B cell (primary cell): ENCODE results near the gene MLLT3. TPM values are rescaled to one million over a fixed set of nuclear protein-coding genes. Genes with fewer than 3 reads are reported as not detected.

Source experiments
- ATAC-seq: fragments of 200-7000 bp; cut with Tn5 transposase; one replicate; pipeline ENCODE4 v1.10.0; 2021; ENCODE audit warnings: low read depth, mild to moderate bottlenecking, moderate number of reproducible peaks, moderate library complexity
- CTCF ChIA-PET: fragments of 350-600 bp; sonication (Branson Sonifier 250); formaldehyde crosslinking; loops from one replicate; lab custom pipeline; 2021; ENCODE audit warnings: antibody characterized with exemption, inconsistent platforms; lab: Charles Lee
- POLR2A ChIA-PET: fragments of 350-600 bp; sonication (Branson Sonifier 250); formaldehyde crosslinking; loops from one replicate; lab custom pipeline; 2021; ENCODE audit warnings: antibody characterized with exemption; lab: Charles Lee
- DNase-seq: peaks from one replicate; pipeline ENCODE4 v3.0.0; 2013
- H2AFZ ChIP-seq: 2 replicates; pipeline ENCODE4 v1.6.1; 2012; ENCODE audit warnings: mild to moderate bottlenecking, low read depth, low read length; ENCODE audit not compliant: insufficient read depth, poor library complexity, severe bottlenecking
- H3K27ac ChIP-seq, 2 donors: 1 replicate in 1 of 2; 2 replicates in 1 of 2; pipeline ENCODE4 v1.5.1; 2012 to 2013; ENCODE audit warnings: low read length in 2 of 2, mild to moderate bottlenecking in 2 of 2, moderate library complexity in 1 of 2
- H3K27me3 ChIP-seq, 4 experiments: fragments of 200-600 bp in 1 of 4; sonication (generic) in 1 of 4; replicated peaks in 1 of 4; 1 replicate in 2 of 4; 2 replicates in 2 of 4; pipeline versions ENCODE4 v1.6.1 to v1.7.0; 2013 to 2016; ENCODE audit warnings: low read length in 3 of 4, mild to moderate bottlenecking in 2 of 4, mixed read lengths in 1 of 4, moderate library complexity in 1 of 4; ENCODE audit not compliant: insufficient read depth in 4 of 4, control insufficient read depth in 3 of 4; ENCODE audit errors: control extremely low read depth in 1 of 4
- H3K36me3 ChIP-seq, 2 experiments: replicated peaks in 1 of 2; 1 replicate in 1 of 2; 2 replicates in 1 of 2; pipeline versions ENCODE4 v1.6.1 to v1.7.1; 2013; ENCODE audit warnings: low read length in 1 of 2; ENCODE audit not compliant: insufficient read depth in 2 of 2, control insufficient read depth in 1 of 2; ENCODE audit errors: control extremely low read depth in 1 of 2, extremely low read depth in 1 of 2
- H3K4me1 ChIP-seq, 2 donors: fragments of 200-600 bp in 1 of 2; sonication (generic) in 1 of 2; 1 replicate in 1 of 2; 2 replicates in 1 of 2; pipeline versions ENCODE4 v1.5.1 to v1.6.1; 2013 to 2017; ENCODE audit warnings: low read length in 2 of 2; ENCODE audit not compliant: control insufficient read depth in 2 of 2, insufficient read depth in 2 of 2
- H3K4me2 ChIP-seq: replicated peaks from 2 replicates; pipeline ENCODE3; 2012; ENCODE audit warnings: mild to moderate bottlenecking, low read depth, low read length; ENCODE audit not compliant: poor library complexity, severe bottlenecking
- H3K4me3 ChIP-seq, 5 experiments: fragments of 200-600 bp in 1 of 5; sonication (generic) in 1 of 5; 1 replicate in 3 of 5; 2 replicates in 2 of 5; pipeline versions ENCODE4 v1.5.1 to v1.7.0; 2011 to 2016; ENCODE audit warnings: low read length in 4 of 5, mild to moderate bottlenecking in 4 of 5, low read depth in 2 of 5, control low read depth in 1 of 5, moderate library complexity in 1 of 5; ENCODE audit not compliant: insufficient read depth in 1 of 5; ENCODE audit errors: control extremely low read depth in 1 of 5, extremely low read depth in 1 of 5
- H3K79me2 ChIP-seq: fragments of 200-600 bp; sonication (generic); one replicate; pipeline ENCODE4 v1.6.0; 2016; ENCODE audit warnings: low read length; ENCODE audit not compliant: control insufficient read depth, insufficient read depth
- H3K9ac ChIP-seq: fragments of 200-600 bp; sonication (generic); 2 replicates; pipeline ENCODE4 v1.6.1; 2017; ENCODE audit warnings: mild to moderate bottlenecking, low read length, moderate library complexity
- H3K9me3 ChIP-seq, 3 donors: one replicate each; pipeline versions ENCODE4 v1.6.1 to v1.7.1; 2013; ENCODE audit warnings: low read length in 2 of 3; ENCODE audit not compliant: control insufficient read depth in 2 of 3, insufficient read depth in 1 of 3; ENCODE audit errors: control extremely low read depth in 1 of 3
- H4K20me1 ChIP-seq: 2 replicates; pipeline ENCODE4 v1.6.0; 2012; ENCODE audit warnings: mild to moderate bottlenecking, low read length; ENCODE audit not compliant: insufficient read depth, control insufficient read depth, poor library complexity, severe bottlenecking
- H3K27ac Mint-ChIP-seq: one replicate; pipeline ENCODE4 v1.8.0; 2021; ENCODE audit warnings: mixed read lengths
- H3K27me3 Mint-ChIP-seq: one replicate; pipeline ENCODE4 v1.8.0; 2021; ENCODE audit warnings: mixed read lengths
- H3K4me1 Mint-ChIP-seq: one replicate; pipeline ENCODE4 v1.8.0; 2021; ENCODE audit warnings: mixed read lengths
- H3K4me3 Mint-ChIP-seq: one replicate; pipeline ENCODE4 v1.8.0; 2021; ENCODE audit warnings: mixed read lengths
- H3K9me3 Mint-ChIP-seq: one replicate; pipeline ENCODE4 v1.8.0; 2022; ENCODE audit warnings: mixed read lengths; ENCODE audit not compliant: insufficient read depth
- EZH2 ChIP-seq: IDR thresholded peaks from 2 replicates; pipeline ENCODE4 v1.6.1; 2012; ENCODE audit warnings: borderline replicate concordance, low read depth, mild to moderate bottlenecking, moderate library complexity, low read length; ENCODE audit not compliant: insufficient read depth, poor library complexity, severe bottlenecking
- WGBS: methylation state at CpG from one replicate; pipeline ENCODE4 v1.1.5; 2013; ENCODE audit warnings: missing lambda C conversion rate; ENCODE audit not compliant: insufficient coverage; 5-methylcytosine and 5-hydroxymethylcytosine counted together
- intact Hi-C: fragments of 100-400 bp; cut with micrococcal nuclease; formaldehyde crosslinking; loops from one replicate; pipeline ENCODE4 v1.10.0; 2022
- polyA plus RNA-seq: library from polyadenylated mRNA; depleted of rRNA; stranded (reverse); fragments of >200 nt; gene quantifications from 2 replicates; pipeline ENCODE4 v1.2.3, GENCODE V29; 2012
- total RNA-seq, 2 donors: library from RNA; stranded (reverse); fragments of 120-200 nt in 1 of 2; gene quantifications; 1 replicate in 1 of 2; 2 replicates in 1 of 2; pipeline versions ENCODE4 v1.2.3 to v1.2.4, GENCODE V29; 2013 to 2022
- TF ChIP-seq, protein P1 (sequence below): fragments of 200-600 bp; IDR thresholded peaks from one replicate; pipeline ENCODE4 v1.8.0; 2022; ENCODE audit warnings: antibody characterized with exemption, mild to moderate bottlenecking

The MLLT3 gene
- total and polyA plus RNA-seq, 2 donors (not counting 1 experiment from before 2014, with no cell fraction given), result 3.4 to 3.6 TPM

DNA sequence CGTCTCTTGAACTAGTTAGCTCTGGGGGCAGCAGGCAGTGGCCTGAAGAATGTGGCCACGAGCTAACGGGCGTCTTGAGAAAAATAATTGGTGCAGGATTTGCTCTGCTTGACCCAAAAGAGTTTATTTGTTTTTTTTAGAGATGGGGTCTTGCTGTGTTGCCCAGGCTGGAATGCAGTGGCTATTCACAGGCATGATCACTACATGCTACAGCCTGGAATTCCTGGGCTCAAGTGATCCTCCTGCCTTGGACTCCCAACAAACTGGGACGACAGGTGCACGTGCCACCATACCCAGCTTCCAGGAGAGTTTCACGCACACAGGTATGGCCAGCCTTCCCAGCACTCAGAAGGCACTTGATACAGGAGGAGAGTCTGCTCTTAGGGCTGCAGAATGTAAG, 203.8 kb downstream of the MLLT3 start:
- ATAC-seq (no peak), DNase-seq (no peak)
- Mint-ChIP-seq H3K27me3 (no peaks in the 10 kb centered on the region), H3K4me1 (no peaks in the 10 kb centered on the region), H3K9me3 (no peaks in the 10 kb centered on the region), H3K4me3 (no peak overlapping the region), H3K27ac (no peak overlapping the region)
- no peaks in the 10 kb centered on the region for H3K27me3 ChIP-seq
- H3K4me1 ChIP-seq, result no peaks in the 10 kb centered on the region
- no peak overlapping the region for H3K9ac ChIP-seq
- H3K4me3 ChIP-seq, result no peak overlapping the region
- ChIA-PET POLR2A (no interaction called here), CTCF (no interaction called here)
- H3K9me3 ChIP-seq, result no peaks in the 10 kb centered on the region
- no peak for TF ChIP-seq EZH2
- TF ChIP-seq, protein P1, sequence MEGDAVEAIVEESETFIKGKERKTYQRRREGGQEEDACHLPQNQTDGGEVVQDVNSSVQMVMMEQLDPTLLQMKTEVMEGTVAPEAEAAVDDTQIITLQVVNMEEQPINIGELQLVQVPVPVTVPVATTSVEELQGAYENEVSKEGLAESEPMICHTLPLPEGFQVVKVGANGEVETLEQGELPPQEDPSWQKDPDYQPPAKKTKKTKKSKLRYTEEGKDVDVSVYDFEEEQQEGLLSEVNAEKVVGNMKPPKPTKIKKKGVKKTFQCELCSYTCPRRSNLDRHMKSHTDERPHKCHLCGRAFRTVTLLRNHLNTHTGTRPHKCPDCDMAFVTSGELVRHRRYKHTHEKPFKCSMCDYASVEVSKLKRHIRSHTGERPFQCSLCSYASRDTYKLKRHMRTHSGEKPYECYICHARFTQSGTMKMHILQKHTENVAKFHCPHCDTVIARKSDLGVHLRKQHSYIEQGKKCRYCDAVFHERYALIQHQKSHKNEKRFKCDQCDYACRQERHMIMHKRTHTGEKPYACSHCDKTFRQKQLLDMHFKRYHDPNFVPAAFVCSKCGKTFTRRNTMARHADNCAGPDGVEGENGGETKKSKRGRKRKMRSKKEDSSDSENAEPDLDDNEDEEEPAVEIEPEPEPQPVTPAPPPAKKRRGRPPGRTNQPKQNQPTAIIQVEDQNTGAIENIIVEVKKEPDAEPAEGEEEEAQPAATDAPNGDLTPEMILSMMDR, result no peak
- 96% methylated on average over 5 of the region's 7 CpGs for WGBS
- H3K36me3 ChIP-seq, result no peaks in the 10 kb centered on the region
- H4K20me1 ChIP-seq, result no peaks in the 10 kb centered on the region
- H2AFZ ChIP-seq, result no peak overlapping the region
- intact Hi-C loops, result no loop called here
- H3K4me2 ChIP-seq, result no peak overlapping the region
- H3K79me2 ChIP-seq, result no peaks in the 10 kb centered on the region
- no peak overlapping the region for H3K27ac ChIP-seq

DNA sequence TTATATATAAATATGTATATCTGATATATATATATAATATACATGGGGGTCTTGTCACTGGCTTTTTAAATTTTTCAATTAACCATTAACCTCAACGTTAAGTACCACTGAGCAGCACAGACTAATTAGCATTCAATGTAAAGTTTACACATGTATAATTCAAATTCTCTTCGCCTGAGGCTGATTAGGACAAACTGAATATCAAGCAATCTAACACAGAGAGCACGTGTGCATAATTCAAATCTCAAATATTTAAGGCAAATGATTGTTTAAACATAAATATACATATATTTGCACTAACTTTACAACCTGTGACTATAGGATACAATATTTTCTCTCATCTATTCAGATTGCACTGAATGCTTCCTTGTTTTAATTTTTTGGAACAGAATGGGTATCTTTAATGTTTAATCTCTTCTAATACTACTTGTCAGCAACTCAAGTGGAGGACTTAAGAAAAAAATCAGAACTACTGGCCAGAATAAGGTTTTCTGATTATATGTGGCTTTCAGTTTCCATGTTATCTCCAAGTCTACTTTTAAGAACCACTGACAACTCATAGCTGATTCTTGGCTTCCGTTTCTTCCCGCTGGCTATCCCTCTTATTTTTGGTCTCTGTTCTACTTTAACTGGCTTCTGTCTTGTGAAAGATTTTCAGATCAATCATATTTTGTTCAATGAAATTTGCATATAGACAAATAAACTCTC, 204.8 kb downstream of the MLLT3 start:
- H3K9me3 Mint-ChIP-seq, result no peaks in the 10 kb centered on the region
- H3K27me3 Mint-ChIP-seq, result no peaks in the 10 kb centered on the region
- intact Hi-C loops, result no loop called here
- ATAC-seq, result no peak
- ChIA-PET CTCF (no interaction called here), POLR2A (no interaction called here)
- no peak overlapping the region for H2AFZ ChIP-seq
- H4K20me1 ChIP-seq, result no peaks in the 10 kb centered on the region
- no peaks in the 10 kb centered on the region for H3K79me2 ChIP-seq
- H3K4me3 ChIP-seq, result no peak overlapping the region
- H3K9ac ChIP-seq, result no peak overlapping the region
- no peaks in the 10 kb centered on the region for H3K27me3 ChIP-seq
- no CpG with 5 or more reads among the region's 5 CpGs for WGBS
- TF ChIP-seq, protein P1, result no peak
- TF ChIP-seq EZH2, result no peak
- H3K4me1 ChIP-seq, result no peaks in the 10 kb centered on the region
- no peak overlapping the region for H3K27ac Mint-ChIP-seq
- H3K4me1 Mint-ChIP-seq, result no peaks in the 10 kb centered on the region
- no peaks in the 10 kb centered on the region for H3K9me3 ChIP-seq
- no peak overlapping the region for H3K4me2 ChIP-seq
- H3K4me3 Mint-ChIP-seq, result no peak overlapping the region
- no peaks in the 10 kb centered on the region for H3K36me3 ChIP-seq
- DNase-seq, result no peak
- H3K27ac ChIP-seq, result no peak overlapping the region
